NT2/D1 (cell line): ENCODE data around the gene YAP1.

Experiments
- DNase-seq: peaks from one replicate; pipeline ENCODE4 v3.0.0-alpha.2; 2011; ENCODE audit warnings: low read depth, low spot score
- H3K27me3 ChIP-seq: 2 replicates; pipeline ENCODE4 v1.6.0; 2011; ENCODE audit warnings: mild to moderate bottlenecking; ENCODE audit not compliant: insufficient read length, insufficient read depth
- H3K36me3 ChIP-seq: 2 replicates; pipeline ENCODE4 v1.6.1; 2011; ENCODE audit warnings: mild to moderate bottlenecking, low read length, mixed read lengths; ENCODE audit not compliant: insufficient read depth, insufficient read length
- H3K4me1 ChIP-seq: 2 replicates; pipeline ENCODE4 v1.5.1; 2011; ENCODE audit not compliant: insufficient read depth, insufficient read length
- H3K4me3 ChIP-seq: 2 replicates; pipeline ENCODE4 v1.5.1; 2011; ENCODE audit warnings: low read depth; ENCODE audit not compliant: insufficient read length
- H3K9ac ChIP-seq: 2 replicates; pipeline ENCODE4 v1.6.0; 2011; ENCODE audit warnings: low read depth; ENCODE audit not compliant: insufficient read length
- H3K9me3 ChIP-seq: 2 replicates; pipeline ENCODE4 v1.5.1; 2011; ENCODE audit warnings: mild to moderate bottlenecking, low read length; ENCODE audit not compliant: insufficient read depth
- SUZ12 ChIP-seq: IDR thresholded peaks from 2 replicates; pipeline ENCODE4 v1.6.1; 2011; ENCODE audit not compliant: insufficient read length, insufficient read depth; ENCODE audit errors: extremely low read depth
- YY1 ChIP-seq: IDR thresholded peaks from 2 replicates; pipeline ENCODE4 v1.6.1; 2011; ENCODE audit not compliant: insufficient read length, insufficient read depth
- ZNF274 ChIP-seq: IDR thresholded peaks from 2 replicates; pipeline ENCODE4 v1.6.1; 2011; ENCODE audit warnings: mild to moderate bottlenecking, low read depth, low read length

The YAP1 gene

GRCh38 chr11:102118937-102119336 is 8.7 kb downstream of the YAP1 start:
- Histone ChIP-seq H3K27me3 (no peaks in the 10 kb centered on the region), H3K9me3 (no peaks in the 10 kb centered on the region), H3K9ac (no peak overlapping the region), H3K36me3 (peaks cover 15% of the 10 kb centered on the region), H3K4me1 (no peaks in the 10 kb centered on the region), H3K4me3 (no peak overlapping the region)
- no peak for DNase-seq
- no peak for TF ChIP-seq ZNF274
- no peak for TF ChIP-seq SUZ12
- no peak for TF ChIP-seq YY1

- peaks cover 15% of the 10 kb centered on the region for H3K36me3 ChIP-seq
- peaks cover 4% of the 10 kb centered on the region; the same call in 1 of the 2 replicates for H3K9me3 ChIP-seq
- DNase-seq: no peak
- no peak overlapping the region for H3K4me3 ChIP-seq
- H3K4me1 ChIP-seq: no peaks in the 10 kb centered on the region
- H3K27me3 ChIP-seq: no peaks in the 10 kb centered on the region
- no peak for TF ChIP-seq YY1
- no peak for TF ChIP-seq SUZ12
- TF ChIP-seq ZNF274: no peak
- H3K9ac ChIP-seq: no peak overlapping the region
Observed at GRCh38 chr11:102119997-102120396, 9.8 kb downstream of the YAP1 start.

GRCh38 chr11:102120437-102120973 is 10.3 kb downstream of the YAP1 start:
- TF ChIP-seq YY1 (no peak), ZNF274 (no peak), SUZ12 (no peak)
- Histone ChIP-seq H3K4me1 (no peaks in the 10 kb centered on the region), H3K9ac (no peak overlapping the region), H3K4me3 (no peak overlapping the region), H3K9me3 (peaks cover 5% of the 10 kb centered on the region; the same call in 1 of the 2 replicates), H3K27me3 (no peaks in the 10 kb centered on the region), H3K36me3 (peaks cover 15% of the 10 kb centered on the region)
- no peak for DNase-seq

- peaks cover 16% of the 10 kb centered on the region for H3K36me3 ChIP-seq
- H3K4me3 ChIP-seq: no peak overlapping the region
- DNase-seq: no peak
Observed at GRCh38 chr11:102121329-102121728, 11.1 kb downstream of the YAP1 start.

GRCh38 chr11:102134597-102134996 is 24.4 kb downstream of the YAP1 start:
- no peak for DNase-seq
- no peak for TF ChIP-seq SUZ12
- TF ChIP-seq ZNF274: no peak
- no peak for TF ChIP-seq YY1
- peaks cover 14% of the 10 kb centered on the region for H3K36me3 ChIP-seq

More at GRCh38 chr11:102121329-102121728, 11.1 kb downstream of the YAP1 start:
- Histone ChIP-seq H3K9me3 (peaks cover 12% of the 10 kb centered on the region; the same call in 1 of the 2 replicates), H3K27me3 (no peaks in the 10 kb centered on the region), H3K4me1 (no peaks in the 10 kb centered on the region), H3K9ac (no peak overlapping the region)
- TF ChIP-seq SUZ12 (no peak), ZNF274 (no peak), YY1 (no peak)

GRCh38 chr11:102135256-102135655 is 25.0 kb downstream of the YAP1 start:
- DNase-seq: no peak
- TF ChIP-seq SUZ12 (no peak), ZNF274 (no peak), YY1 (no peak)
- Histone ChIP-seq H3K4me1 (no peaks in the 10 kb centered on the region), H3K27me3 (no peaks in the 10 kb centered on the region), H3K36me3 (peaks cover 13% of the 10 kb centered on the region), H3K9me3 (no peaks in the 10 kb centered on the region), H3K9ac (no peak overlapping the region), H3K4me3 (no peak overlapping the region)

More at GRCh38 chr11:102134597-102134996, 24.4 kb downstream of the YAP1 start:
- Histone ChIP-seq H3K9ac (no peak overlapping the region), H3K4me3 (no peak overlapping the region), H3K27me3 (no peaks in the 10 kb centered on the region), H3K9me3 (no peaks in the 10 kb centered on the region), H3K4me1 (no peaks in the 10 kb centered on the region)

- TF ChIP-seq YY1 (no peak), SUZ12 (no peak), ZNF274 (no peak)
- H3K4me3 ChIP-seq: no peak overlapping the region
Observed at GRCh38 chr11:102138223-102138622, 28.0 kb downstream of the YAP1 start.

More at GRCh38 chr11:102138223-102138622, 28.0 kb downstream of the YAP1 start:
- H3K9me3 ChIP-seq: no peaks in the 10 kb centered on the region
- no peak for DNase-seq
- no peaks in the 10 kb centered on the region for H3K4me1 ChIP-seq
- peaks cover 9% of the 10 kb centered on the region for H3K36me3 ChIP-seq
- H3K9ac ChIP-seq: no peak overlapping the region
- H3K27me3 ChIP-seq: no peaks in the 10 kb centered on the region
